Measurements from ENCODE around the gene MS4A7. TPM values are rescaled to one million over a fixed set of nuclear protein-coding genes. Genes with fewer than 3 reads are reported as not detected.

MS4A7 gene
- total and polyA plus RNA-seq, 2 of the 4 experiments (the other 2 are of a cell fraction): not detected

DNA sequence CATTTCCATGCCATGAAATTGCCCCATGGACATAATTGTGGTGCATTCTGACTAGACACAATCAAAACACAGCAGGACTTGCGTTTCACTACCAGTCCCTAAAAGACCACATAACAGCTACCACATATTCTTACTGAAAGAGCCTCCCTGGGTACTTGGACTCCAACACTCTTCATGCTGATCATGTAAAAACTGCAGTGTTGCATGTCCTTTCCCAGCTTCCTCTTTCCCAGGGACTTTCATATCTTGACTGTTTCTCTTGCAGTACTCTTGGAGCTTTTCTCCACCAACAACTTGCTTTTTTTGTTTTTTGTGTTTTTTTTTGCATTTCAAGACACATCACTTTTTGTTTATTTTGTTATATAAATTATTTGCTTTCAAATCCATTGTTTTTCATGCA, 28.3 kb upstream of the MS4A7 start:
- intact Hi-C loops (cut with micrococcal nuclease): no loop called here
- TF ChIP-seq FOS (IDR thresholded peaks at IDR 0.05; ENCODE audit: low read depth, low read length) (no peak), MXI1 (IDR thresholded peaks at IDR 0.05; ENCODE audit: borderline replicate concordance, low read depth, low read length) (no peak), MAZ (IDR thresholded peaks at IDR 0.05; ENCODE audit: borderline replicate concordance, low read depth, low read length) (no peak), CTCF (conservative IDR thresholded peaks at IDR 0.05; ENCODE audit: low read depth, low read length) (no peak), NFE2L2 (IDR thresholded peaks at IDR 0.05; ENCODE audit: low read depth, low read length) (no peak), CHD1 (IDR thresholded peaks at IDR 0.05; ENCODE audit: low read depth, low read length) (no peak), RCOR1 (IDR thresholded peaks at IDR 0.05; ENCODE audit: insufficient replicate concordance, low read length) (no peak), BHLHE40 (IDR thresholded peaks at IDR 0.05; ENCODE audit: low read depth, low read length) (no peak), RFX5 (IDR thresholded peaks at IDR 0.05; ENCODE audit: low read depth, low read length) (no peak), SMC3 (IDR thresholded peaks at IDR 0.05; ENCODE audit: low read depth, low read length) (no peak), RAD21 (IDR thresholded peaks at IDR 0.05; ENCODE audit: low read length) (no peak), CEBPB (IDR thresholded peaks at IDR 0.05; ENCODE audit: low read depth, low read length) (no peak)
- TF ChIP-seq, protein P1, sequence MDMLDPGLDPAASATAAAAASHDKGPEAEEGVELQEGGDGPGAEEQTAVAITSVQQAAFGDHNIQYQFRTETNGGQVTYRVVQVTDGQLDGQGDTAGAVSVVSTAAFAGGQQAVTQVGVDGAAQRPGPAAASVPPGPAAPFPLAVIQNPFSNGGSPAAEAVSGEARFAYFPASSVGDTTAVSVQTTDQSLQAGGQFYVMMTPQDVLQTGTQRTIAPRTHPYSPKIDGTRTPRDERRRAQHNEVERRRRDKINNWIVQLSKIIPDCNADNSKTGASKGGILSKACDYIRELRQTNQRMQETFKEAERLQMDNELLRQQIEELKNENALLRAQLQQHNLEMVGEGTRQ (IDR thresholded peaks at IDR 0.05; ENCODE audit: low read depth, low read length): no peak
- TF ChIP-seq, protein P2, sequence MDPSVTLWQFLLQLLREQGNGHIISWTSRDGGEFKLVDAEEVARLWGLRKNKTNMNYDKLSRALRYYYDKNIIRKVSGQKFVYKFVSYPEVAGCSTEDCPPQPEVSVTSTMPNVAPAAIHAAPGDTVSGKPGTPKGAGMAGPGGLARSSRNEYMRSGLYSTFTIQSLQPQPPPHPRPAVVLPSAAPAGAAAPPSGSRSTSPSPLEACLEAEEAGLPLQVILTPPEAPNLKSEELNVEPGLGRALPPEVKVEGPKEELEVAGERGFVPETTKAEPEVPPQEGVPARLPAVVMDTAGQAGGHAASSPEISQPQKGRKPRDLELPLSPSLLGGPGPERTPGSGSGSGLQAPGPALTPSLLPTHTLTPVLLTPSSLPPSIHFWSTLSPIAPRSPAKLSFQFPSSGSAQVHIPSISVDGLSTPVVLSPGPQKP (IDR thresholded peaks at IDR 0.05; ENCODE audit: borderline replicate concordance, low read depth, low read length): no peak
- Histone ChIP-seq H4K91ac (ENCODE audit: insufficient read depth, low read depth, low read length) (no peak overlapping the region), H3K9me3 (ENCODE audit: control insufficient read depth, insufficient read depth, low read length) (peaks cover 4% of the 10 kb centered on the region; the same call in 1 of the 2 replicates), H3K36me3 (ENCODE audit: control insufficient read depth, insufficient read depth, low read length) (no peaks in the 10 kb centered on the region), H3K56ac (ENCODE audit: extremely low read depth, insufficient read depth, low read length) (no peak overlapping the region), H3K79me1 (ENCODE audit: low read depth in 1 of 2, low read length in 2 of 2) (no peaks in the 10 kb centered on the region), H2BK5ac (ENCODE audit: low read depth, low read length, poor library complexity, severe bottlenecking) (no peak overlapping the region), H3K27me3 (ENCODE audit: control insufficient read depth, insufficient read depth, low read length) (no peaks in the 10 kb centered on the region), H3K27ac (ENCODE audit: insufficient read depth, low read length) (no peak overlapping the region), H3K18ac (ENCODE audit: low read depth, low read length) (no peak overlapping the region), H3K4me1 (ENCODE audit: control insufficient read depth, insufficient read depth, low read length) (no peaks in the 10 kb centered on the region), H3K9me1 (ENCODE audit: insufficient read depth, low read length) (no peaks in the 10 kb centered on the region), H3K23ac (ENCODE audit: low read depth, low read length) (no peak overlapping the region), H2BK20ac (ENCODE audit: low read depth, low read length) (no peak overlapping the region), H2AK5ac (ENCODE audit: low read depth, low read length) (no peak overlapping the region), H4K20me1 (ENCODE audit: insufficient read depth, low read length) (no peaks in the 10 kb centered on the region), H2AFZ (replicated peaks; ENCODE audit: low read length, poor library complexity) (no peak overlapping the region), H4K8ac (ENCODE audit: low read depth in 2 of 2, low read length in 2 of 2) (no peak overlapping the region), H3K14ac (replicated peaks; ENCODE audit: low read depth, low read length) (no peak overlapping the region), H2AK9ac (replicated peaks; ENCODE audit: low read depth, low read length, poor library complexity) (no peak overlapping the region), H4K5ac (ENCODE audit: low read depth, low read length) (no peak overlapping the region), H3K4me3 (ENCODE audit: insufficient read depth, low read depth, low read length) (no peak overlapping the region), H2BK120ac (ENCODE audit: low read depth, low read length) (no peak overlapping the region), H2BK15ac (ENCODE audit: low read depth, low read length) (no peak overlapping the region), H3K9ac (ENCODE audit: low read depth, low read length) (no peak overlapping the region), H3K4ac (ENCODE audit: low read depth, low read length) (no peak overlapping the region), H3K4me2 (ENCODE audit: low read depth, low read length) (no peak overlapping the region)
- ChIA-PET POLR2A (ENCODE audit: unreplicated experiment) (no interaction called here), CTCF (interaction anchor here (0.6 to 1.1 kb wide), 2 partner anchors 16 to 295 kb away, joined by 3 to 4 read pairs; no protein-coding TSS in a partner anchor)
- DNase-seq (no peak), ATAC-seq (ENCODE audit: low read depth) (no peak)
- BruUV-seq (replicated peaks): no TSS peak
- WGBS, 2 experiments (ENCODE audit: extremely low coverage in 2 of 2, insufficient read length in 1 of 2): no CpG with 5 or more reads among the region's 1 CpG
- dilution Hi-C loops (cut with HindIII; ENCODE audit: low sequenced_read_pairs, unreplicated experiment): no loop called here
- in situ Hi-C loops (cut with MboI; ENCODE audit: low sequenced_read_pairs): no loop called here
